HFFc6 (cell line): ENCODE results near the gene MDFIC. TPM values are rescaled to one million over a fixed set of nuclear protein-coding genes. Genes with fewer than 3 reads are reported as not detected.

Experiments used
- DNase-seq: peaks from one replicate; pipeline ENCODE4 v3.0.0-alpha.2; 2018
- H3K27ac Mint-ChIP-seq: 2 replicates; pipeline ENCODE4 v1.8.0; 2020; ENCODE audit warnings: mild to moderate bottlenecking, mixed read lengths
- H3K27me3 Mint-ChIP-seq: 2 replicates; pipeline ENCODE4 v1.8.0; 2021; ENCODE audit warnings: mild to moderate bottlenecking, moderate library complexity, mixed read lengths; ENCODE audit not compliant: insufficient read depth
- H3K36me3 Mint-ChIP-seq: 2 replicates; pipeline ENCODE4 v1.8.0; 2021; ENCODE audit warnings: low read depth, mixed read lengths
- H3K4me1 Mint-ChIP-seq: 2 replicates; pipeline ENCODE4 v1.8.0; 2020; ENCODE audit warnings: low read depth, mixed read lengths
- H3K4me3 Mint-ChIP-seq: 2 replicates; pipeline ENCODE4 v1.8.0; 2020; ENCODE audit warnings: mild to moderate bottlenecking, moderate library complexity, mixed read lengths
- H3K9me3 Mint-ChIP-seq: 2 replicates; pipeline ENCODE4 v1.8.0; 2020; ENCODE audit warnings: mild to moderate bottlenecking, mixed read lengths
- CTCF ChIP-seq: fragments of 200-600 bp; sonication (generic); IDR thresholded peaks from 2 replicates; pipeline ENCODE4 v1.5.0; 2021; ENCODE audit warnings: antibody characterized with exemption, mild to moderate bottlenecking
- total RNA-seq, 6 experiments: library from RNA; stranded (reverse); fragmentation: NEBNext Ultra II Directional; extraction: Animal tissue kit (Norgen Biotek cat#: 25700); gene quantifications; 2 replicates in 1 of 6; 3 replicates in 5 of 6; pipeline ENCODE4 v1.2.3, GENCODE V29; 2021

Gene MDFIC
- total RNA-seq, 6 experiments from 2014 or later = 33.3 to 57.9 (median 45.5) TPM

- TF ChIP-seq CTCF = no peak
- Mint-ChIP-seq H3K4me3 (no peak overlapping the region), H3K36me3 (peaks cover 17% of the 10 kb centered on the region), H3K27ac (no peak overlapping the region), H3K9me3 (no peaks in the 10 kb centered on the region), H3K27me3 (no peaks in the 10 kb centered on the region), H3K4me1 (peaks cover 29% of the 10 kb centered on the region)
- no peak for DNase-seq
Measured at GRCh38 chr7:114937446-114937845, 15.6 kb downstream of the MDFIC start.

- no peak for DNase-seq
- H3K4me3 Mint-ChIP-seq = no peak overlapping the region
- H3K36me3 Mint-ChIP-seq = peaks cover 25% of the 10 kb centered on the region
- H3K27me3 Mint-ChIP-seq = no peaks in the 10 kb centered on the region
- H3K27ac Mint-ChIP-seq = no peak overlapping the region
- H3K4me1 Mint-ChIP-seq = peaks cover 42% of the 10 kb centered on the region
- no peak for TF ChIP-seq CTCF
- H3K9me3 Mint-ChIP-seq = no peaks in the 10 kb centered on the region
Measured at GRCh38 chr7:114938785-114939184, 16.9 kb downstream of the MDFIC start.

DNA sequence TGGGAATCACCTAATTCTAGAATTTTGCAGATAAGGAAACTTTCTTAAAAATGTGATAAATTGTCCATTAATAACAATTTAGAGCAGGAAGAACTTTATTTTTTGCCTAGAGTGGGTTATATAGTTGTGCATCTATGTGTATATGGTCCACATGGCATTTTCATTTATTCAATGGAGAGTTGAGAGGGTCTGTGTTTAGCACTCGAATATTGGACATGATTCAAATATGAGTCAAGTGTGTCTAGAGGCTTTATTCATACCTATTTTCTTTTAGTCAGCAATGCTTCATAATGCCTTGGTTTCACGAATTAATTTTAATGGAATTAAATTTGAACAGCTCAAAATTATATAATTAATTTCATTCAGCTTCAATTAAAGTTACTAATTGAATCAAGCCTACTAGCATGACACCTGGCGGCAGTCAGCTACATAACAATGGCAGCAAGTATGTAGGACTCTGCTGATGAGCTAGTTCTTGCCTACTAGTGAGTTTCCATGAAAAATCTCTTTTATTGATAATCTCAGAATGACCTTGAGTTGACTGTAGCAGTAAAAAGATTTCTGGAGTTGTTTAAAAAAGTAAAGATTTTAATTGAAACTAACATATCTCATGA lies 17.7 kb downstream of the MDFIC start:
- Mint-ChIP-seq H3K27me3 (no peaks in the 10 kb centered on the region), H3K36me3 (peaks cover 25% of the 10 kb centered on the region), H3K4me3 (no peak overlapping the region), H3K27ac (no peak overlapping the region), H3K4me1 (peaks cover 50% of the 10 kb centered on the region), H3K9me3 (no peaks in the 10 kb centered on the region)
- DNase-seq = no peak
- no peak for TF ChIP-seq CTCF

DNA sequence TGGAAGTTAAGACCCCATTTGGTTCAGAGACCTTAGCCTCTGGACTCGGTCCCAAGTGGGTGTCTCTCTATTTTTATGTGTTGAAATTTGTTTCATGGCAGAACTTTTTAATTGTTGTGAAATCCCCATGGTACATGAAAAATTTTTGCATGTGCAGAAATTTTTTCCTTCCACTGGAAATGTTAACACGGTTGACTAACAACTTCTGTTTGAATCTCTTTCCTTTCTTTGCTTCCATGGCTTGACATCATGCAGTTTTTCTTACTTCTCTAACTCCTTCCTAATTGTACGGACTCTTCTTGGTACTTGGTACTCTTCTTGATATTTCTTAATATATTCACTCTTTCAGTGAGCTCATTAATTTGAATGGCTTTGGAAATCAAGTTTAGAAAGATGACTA lies 18.3 kb downstream of the MDFIC start:
- DNase-seq = no peak
- Mint-ChIP-seq H3K36me3 (peaks cover 25% of the 10 kb centered on the region), H3K27ac (no peak overlapping the region), H3K27me3 (no peaks in the 10 kb centered on the region), H3K4me1 (peaks cover 56% of the 10 kb centered on the region), H3K9me3 (no peaks in the 10 kb centered on the region), H3K4me3 (no peak overlapping the region)
- no peak for TF ChIP-seq CTCF

DNA sequence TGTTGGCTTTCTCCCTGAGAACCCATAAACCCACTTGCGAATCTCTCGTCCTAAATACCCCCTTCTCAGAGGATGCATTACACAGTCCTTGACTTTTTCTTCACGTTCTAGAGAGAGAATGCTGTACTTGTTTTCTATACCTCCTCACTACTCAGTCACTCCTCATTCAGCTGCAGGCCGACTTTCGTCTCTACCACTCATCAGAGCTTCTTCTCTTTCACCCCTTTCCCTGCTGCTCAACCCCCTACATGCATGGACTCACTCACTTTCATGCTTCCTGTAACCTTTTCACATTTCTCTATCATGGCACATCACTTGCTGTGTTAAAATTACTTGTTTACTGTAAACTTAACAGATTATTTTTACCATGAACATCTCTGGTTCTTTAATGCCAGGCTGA lies 19.8 kb downstream of the MDFIC start:
- Mint-ChIP-seq H3K4me1 (peaks cover 59% of the 10 kb centered on the region), H3K4me3 (no peak overlapping the region), H3K9me3 (no peaks in the 10 kb centered on the region), H3K27ac (no peak overlapping the region), H3K27me3 (no peaks in the 10 kb centered on the region), H3K36me3 (peaks cover 28% of the 10 kb centered on the region)
- no peak for TF ChIP-seq CTCF
- no peak for DNase-seq
